ENCODE measurements around the gene CHMP1A. TPM values are rescaled to one million over a fixed set of nuclear protein-coding genes. Genes with fewer than 3 reads are reported as not detected.

Gene CHMP1A
- total and polyA plus RNA-seq, 2 of the 8 experiments (the other 6 are each of a cell fraction or from before 2014, with no cell fraction given): 64.4 to 75.8 TPM

- TF ChIP-seq HDAC6 (IDR thresholded peaks at IDR 0.05; ENCODE audit: low read depth, low read length): no peak
- no peak for TF ChIP-seq GTF2F1 (IDR thresholded peaks at IDR 0.05; ENCODE audit: borderline replicate concordance, low read depth, low read length)
- TF ChIP-seq TBP (IDR thresholded peaks at IDR 0.05; ENCODE audit: low read depth, low read length): no peak
- no peak for TF ChIP-seq EGR1 (IDR thresholded peaks at IDR 0.05; ENCODE audit: borderline replicate concordance, low read depth, low read length)
Measured at GRCh38 chr16:89651584-89651983, 5.9 kb downstream of the CHMP1A start (continued).

Data from H1 (cell line).